Fibroblast of upper back skin (primary cell): ENCODE measurements around the gene PRKN.

ENCODE experiments used
- DNase-seq: peaks from one replicate; pipeline ENCODE4 v3.0.0-alpha.2; 2013

Gene PRKN

DNA sequence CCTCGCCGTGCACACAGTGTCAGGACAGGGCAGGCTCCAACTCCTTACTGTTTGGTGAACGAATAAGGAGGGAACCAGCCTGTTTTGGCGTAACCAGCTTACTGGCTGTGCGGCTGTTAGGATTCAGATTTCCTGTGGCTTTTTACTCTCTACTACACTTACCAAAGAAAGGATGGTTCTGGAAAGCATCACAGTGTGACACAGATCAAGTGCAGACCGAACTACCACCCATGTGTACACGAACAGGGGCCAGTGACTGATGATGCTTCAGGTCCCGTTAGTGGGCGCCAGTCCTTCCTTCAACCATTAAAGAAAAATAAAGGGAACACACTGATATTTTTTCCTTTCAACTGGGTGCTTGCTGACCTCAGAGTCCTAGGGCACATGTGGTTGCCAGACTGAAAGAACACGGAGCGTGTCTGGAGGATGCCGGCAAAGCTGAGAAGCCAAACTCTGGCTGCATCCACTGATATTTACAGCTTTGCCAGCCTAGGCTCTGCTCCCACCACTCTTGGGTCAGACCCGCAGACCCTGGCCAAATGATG lies 1101.4 kb downstream of the PRKN start:
- no peak for DNase-seq

DNA sequence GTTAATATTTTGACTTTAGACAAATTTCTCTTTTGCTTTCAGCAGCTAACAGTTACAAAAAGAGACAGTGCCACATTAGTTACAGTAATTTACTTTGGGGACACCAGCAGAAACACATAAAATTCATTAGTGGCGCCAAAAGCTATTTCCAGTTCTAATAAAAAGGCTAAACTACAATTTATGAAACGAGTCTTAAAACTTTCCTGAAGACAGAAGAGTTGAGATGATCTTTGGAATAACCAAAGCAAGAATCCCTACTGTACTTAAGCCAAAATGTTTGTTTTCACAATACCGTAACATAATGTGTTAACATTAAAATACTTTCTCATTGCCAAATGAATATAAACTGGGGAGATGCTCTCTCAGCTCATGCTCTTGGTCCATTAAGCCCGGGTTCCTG lies 1103.5 kb downstream of the PRKN start:
- DNase-seq: no peak

DNA sequence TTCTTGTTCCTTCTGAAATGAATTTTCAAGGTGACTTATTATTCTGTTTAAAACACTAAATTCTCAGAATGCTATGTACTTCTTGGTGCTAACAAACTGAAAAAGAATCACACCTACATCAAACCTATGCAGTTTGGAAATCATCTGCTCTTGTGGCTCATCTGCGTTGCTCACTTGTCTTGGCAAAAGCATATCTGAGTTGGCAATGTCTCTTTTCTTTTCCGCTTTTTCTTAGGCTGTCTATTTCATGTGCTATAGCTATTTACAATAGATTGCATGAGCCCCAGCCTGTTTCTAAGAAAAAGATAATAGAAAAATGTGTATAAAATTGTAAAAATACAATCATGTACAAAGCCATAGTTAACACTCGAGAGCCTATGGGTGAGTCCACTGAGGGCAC lies 1104.8 kb downstream of the PRKN start:
- DNase-seq: no peak

DNA sequence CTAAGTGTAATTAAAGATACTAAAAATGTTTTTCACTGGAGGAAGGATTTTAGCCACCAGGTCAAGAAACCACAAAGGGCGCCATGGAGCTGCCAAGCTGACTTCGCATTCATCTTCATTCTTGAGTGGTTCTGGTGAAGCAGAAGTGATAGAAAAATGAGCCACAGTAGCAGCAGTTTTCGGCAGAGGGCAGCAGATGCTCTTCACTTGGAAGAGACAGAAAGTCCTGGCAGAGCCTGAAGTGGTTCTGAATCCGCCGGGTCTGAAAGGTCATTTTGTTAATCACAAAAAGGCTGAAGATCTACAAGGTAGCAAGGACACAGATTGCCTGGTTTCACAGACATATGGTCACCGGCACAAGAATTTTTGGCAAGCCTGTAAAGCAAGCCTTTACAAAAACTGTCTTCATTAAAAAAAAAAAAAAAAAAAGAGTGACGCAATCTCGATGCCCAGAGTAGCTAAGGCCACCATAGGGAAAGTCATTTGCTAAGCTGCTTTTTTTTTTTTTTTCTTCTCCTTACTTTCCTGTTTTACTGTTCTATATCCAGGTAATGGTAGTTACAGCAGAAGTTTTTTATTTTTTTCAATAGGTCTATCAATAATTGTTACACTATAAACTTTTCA lies 1108.6 kb downstream of the PRKN start:
- DNase-seq: peak; percentile 79

DNA sequence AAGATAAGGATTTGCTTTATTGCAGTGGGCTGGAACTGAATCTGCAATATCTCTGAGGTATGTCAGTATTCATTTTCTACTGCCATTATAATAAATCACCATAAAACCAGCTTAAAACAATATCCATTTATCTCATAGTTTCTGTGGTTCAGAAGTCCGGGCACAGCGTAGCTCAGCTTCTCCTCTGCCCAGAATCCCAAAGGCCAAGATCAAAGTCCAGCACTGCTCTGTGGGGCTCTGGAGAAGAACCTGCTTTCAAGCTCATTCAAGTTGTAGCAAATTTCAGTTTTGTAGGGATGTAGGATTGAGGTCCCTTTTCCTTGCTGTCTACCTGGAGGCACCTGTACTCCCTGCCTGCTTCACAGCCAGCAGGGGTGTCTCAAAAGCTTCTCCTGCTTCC lies 1113.9 kb downstream of the PRKN start:
- no peak for DNase-seq

DNA sequence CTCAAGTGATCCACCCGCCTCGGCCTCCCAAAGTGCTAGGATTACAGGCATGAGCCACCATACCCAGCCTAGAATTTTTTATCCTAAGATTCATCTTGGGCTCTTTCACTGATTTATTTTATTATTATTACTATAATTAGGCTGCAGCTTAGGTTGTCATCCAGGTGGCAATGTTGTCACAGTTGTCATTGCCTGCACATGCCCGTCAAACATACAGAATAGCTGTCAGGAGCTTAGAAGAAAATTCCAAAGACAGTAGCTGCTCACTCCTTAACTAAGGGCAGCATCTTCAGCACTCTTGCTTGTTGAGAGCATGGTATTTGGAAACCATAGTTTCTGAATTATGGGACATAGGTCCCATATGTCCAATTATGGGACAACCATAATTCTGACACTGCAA lies 1118.8 kb downstream of the PRKN start:
- no peak for DNase-seq

DNA sequence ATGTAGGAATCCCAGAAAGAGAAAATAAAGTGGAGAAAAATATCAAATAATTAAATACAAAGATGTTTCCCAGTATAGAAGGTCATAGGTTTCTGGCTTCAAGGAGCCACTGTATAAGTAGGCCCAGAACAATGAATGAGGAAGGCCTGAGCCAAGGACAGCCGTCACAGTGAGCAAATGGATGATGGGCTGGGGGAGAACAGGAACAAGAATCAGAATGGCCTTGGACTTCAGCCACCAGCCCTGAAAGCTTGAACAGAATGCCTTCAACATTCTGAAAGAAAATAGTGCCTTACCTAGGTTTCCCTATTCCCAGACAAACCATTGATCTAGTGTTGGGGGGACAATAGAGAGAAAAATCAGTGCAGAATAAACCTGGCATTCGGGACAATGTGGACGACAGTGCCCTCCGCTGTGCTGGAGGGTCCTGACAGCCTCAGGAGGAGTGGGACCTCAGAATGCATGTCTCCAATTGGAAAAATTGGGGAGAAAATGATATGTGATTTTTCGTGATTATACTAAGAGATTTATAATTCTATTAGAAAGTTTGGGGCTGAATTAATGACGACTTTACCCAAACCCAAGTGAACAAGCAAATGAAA lies 1119.8 kb downstream of the PRKN start:
- DNase-seq: no peak

DNA sequence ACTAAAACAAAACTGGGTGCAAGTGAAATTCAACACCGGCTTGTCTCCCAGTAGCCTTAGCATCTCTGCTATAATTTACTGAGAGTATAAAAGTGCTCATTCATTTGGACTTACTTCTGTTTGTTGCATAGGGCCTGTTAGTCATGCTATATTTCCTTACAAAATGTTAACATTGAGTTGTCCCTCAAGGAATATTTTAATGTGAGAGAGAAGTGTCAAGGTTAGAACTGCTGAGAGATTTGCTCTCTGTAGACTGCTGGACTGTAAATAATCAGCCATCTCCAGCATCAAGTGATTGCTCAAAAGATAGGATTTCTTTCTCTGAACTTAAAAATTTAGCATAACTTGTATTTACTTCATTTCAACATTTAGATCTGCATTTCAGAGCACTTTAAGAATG lies 1125.2 kb downstream of the PRKN start:
- DNase-seq: no peak

DNA sequence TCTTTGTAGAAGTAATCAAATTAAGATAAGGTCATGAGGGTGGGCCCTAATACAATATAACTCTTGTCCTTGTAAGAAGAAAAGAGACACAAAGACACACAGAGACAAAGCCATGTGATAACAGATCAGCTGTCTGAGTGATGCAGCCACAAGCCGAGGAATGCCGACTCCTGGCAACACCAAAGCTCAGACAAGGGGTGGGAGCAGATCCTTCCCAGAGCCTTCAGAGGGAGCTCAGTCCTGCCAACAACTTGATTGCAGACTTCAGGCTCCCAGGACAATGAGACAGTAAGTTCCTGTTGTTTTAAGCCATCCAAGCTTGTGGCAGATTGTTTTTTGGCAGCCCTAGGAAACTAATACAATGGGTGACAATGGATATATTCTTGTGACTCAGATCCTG lies 1128.7 kb downstream of the PRKN start:
- DNase-seq: no peak

DNA sequence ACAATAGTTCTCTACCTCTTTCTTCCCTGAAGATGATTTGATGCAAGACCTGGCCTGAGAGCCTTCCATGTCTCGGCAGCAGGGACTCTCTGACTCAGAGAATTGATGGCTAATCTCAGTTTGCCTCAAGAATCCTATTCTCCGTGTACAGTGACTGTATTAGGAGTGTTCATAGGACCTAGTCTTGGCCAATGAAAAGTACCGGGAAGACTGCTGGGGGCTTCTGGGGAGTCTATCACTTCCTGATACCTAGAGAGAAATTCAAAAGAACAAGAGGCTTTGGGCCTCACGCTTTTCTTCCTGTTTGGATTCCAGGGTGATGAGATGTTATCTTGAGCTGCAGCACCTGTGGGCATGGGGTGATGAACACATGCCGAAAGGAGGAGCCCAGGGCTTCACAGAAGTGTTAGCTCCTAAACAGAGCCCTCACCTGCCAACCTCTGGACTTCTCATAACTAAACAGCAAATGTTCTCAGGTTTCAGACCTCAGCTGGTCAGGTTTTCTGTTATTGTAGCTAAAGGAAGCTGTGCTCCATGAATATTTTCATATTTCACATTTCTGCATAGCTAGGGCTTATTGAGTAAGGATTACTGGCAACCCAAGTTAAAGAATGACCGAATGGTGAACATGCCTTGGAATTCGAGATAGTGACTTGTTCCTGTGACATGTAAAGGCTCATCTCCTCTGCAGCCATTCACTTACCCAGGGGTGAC lies 1130.6 kb downstream of the PRKN start:
- no peak for DNase-seq

DNA sequence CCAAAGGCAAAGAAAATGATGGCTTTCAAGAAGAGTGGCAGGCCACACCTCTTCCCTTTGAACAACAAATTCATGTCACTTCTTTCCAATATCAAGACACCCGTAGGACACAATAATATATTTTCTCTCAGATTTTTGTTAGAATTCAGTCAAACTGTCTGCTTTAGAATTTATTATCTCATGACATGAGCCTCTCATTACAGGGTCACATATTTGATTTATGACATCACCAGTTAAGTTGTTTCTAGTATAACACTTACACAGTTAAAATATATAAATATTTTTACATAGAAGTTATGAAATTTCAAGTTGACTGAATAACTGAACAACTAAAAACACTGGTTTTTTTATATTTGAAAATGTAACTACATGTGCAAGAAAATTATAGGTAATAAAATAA lies 1133.2 kb downstream of the PRKN start:
- no peak for DNase-seq

DNA sequence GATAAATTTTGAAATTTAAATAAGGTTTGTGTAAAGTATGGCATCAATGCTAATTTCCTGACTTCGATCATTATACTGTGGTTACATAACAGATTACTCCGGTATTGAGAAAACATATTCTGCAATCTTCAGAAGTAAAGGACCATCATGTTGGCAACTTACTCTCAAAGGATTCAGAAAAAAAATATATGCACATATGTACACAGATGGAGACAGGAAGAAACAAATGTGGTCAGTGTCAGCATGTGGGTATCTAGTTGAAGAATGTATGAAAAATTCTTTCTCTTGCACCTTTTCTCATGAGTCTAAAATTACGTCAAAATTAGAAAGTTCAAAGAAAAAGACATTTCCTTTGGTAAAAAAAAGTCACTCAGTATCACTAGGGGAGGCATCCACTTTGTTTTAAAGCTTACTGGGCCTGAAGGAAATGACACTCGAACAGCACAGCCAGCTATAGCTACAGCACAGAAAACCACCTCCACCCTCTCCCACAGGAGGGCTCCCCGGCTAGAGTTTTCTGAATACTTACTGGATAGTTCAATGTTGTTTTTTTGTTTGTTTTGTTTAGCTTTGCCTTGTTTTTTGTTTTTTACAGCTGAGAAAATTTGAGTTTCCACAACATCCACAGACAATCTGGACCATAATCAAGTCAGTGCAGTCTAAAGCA lies 1136.5 kb downstream of the PRKN start:
- peak; percentile 24 for DNase-seq

DNA sequence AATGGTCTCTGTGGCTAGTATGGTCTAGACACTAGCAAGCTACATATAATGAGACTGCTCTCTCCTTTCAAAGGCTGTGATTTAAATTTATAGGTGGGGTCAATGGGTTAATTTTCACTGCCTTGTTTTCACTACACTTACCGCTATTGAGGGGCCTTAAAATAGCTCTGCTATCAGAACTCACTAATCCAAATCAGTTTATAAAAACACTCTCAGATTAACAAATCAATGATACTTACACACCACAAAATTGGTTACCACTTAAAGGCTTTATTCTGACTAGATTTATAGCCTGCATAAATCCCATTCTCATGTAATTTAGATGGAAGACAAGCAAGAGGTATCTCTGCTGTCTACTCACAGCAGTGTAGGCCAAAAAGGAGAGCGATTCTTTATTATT lies 1140.7 kb downstream of the PRKN start:
- no peak for DNase-seq

DNA sequence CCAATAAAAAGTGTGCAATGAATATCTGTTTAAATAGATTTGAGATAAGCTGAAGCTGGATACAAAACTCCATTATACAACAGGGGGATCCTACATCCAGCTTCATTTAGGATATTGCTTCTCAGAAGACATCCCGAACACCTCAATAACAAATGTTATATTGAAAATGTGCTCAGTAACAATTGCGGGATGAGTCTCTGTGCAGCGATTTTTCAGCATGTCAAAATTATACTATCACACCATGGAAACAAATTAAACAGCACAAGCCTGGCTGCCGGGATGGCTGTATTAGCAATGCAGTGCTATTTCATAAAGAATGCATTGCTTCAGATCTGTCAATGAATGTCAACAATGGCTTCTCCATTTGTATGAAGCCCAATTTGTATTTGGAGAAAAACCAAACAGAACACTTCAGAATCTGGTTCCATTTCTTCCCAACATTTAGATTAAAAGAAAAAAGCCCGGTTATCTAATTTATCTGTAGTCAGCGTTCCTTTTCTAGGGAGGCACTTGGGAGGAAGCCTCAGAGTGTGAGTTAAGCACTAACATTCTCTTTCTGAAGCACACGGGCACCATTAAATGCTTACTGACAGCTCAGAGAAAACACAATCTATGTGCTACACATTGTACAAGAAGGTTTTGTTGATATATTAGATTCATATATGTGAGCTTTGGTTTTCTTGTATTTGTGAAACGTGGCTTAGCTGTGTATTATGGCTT lies 1142.8 kb downstream of the PRKN start:
- DNase-seq: no peak

DNA sequence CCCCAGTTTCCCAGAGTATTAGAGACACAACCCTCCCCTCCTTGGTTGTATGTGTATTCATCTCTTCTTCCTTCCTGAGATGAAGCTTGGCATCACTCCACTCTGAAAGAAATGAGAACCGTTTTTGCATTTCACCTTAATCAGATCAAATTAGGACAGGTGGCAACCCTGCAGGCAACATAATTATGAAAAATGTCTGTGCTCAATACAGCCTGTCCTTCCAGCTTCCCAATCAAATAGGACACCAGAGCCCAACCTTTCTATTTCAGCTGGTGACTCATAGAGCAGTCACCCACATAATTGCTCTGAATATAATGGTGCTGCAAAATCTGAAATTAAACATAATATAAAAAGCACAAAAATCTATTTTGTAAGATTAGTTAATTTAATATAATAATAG lies 1143.5 kb downstream of the PRKN start:
- DNase-seq: peak; percentile 29

DNA sequence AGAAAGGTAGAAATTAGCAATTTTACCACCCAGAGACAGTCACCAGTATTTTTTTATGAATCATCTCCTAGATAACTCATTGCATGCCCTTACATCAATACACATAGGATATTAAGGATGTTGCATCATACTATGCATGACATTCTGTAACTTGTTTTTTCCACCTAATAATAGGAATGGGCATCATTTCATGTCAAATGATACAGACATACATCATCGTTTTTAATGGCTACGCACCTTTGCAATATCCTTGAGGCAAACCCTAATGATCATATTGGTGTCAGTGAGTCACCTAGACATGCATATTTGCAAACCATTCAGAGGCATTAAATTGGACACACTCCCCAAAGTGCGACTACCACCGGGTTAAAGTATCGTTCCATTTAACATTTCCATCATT lies 1144.0 kb downstream of the PRKN start:
- peak; percentile 42 for DNase-seq

DNA sequence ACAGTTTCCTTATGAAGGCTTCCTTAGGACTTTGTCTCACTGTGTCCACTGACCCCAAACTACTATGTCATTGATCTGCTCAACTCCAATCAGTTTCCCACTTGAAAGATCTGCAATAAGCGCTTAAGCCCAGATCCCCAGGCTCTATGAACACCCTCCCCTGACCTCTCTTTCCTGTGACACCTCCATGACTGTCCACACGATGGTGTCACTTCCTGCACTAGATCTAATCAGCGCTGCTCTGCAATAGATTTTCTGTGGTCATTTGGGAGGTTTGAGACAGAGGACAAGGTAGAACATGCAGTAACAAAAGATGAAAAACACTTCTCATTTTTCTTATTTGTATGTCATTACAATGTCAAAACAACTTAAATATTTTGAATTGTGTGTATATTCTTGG lies 1149.1 kb downstream of the PRKN start:
- no peak for DNase-seq

DNA sequence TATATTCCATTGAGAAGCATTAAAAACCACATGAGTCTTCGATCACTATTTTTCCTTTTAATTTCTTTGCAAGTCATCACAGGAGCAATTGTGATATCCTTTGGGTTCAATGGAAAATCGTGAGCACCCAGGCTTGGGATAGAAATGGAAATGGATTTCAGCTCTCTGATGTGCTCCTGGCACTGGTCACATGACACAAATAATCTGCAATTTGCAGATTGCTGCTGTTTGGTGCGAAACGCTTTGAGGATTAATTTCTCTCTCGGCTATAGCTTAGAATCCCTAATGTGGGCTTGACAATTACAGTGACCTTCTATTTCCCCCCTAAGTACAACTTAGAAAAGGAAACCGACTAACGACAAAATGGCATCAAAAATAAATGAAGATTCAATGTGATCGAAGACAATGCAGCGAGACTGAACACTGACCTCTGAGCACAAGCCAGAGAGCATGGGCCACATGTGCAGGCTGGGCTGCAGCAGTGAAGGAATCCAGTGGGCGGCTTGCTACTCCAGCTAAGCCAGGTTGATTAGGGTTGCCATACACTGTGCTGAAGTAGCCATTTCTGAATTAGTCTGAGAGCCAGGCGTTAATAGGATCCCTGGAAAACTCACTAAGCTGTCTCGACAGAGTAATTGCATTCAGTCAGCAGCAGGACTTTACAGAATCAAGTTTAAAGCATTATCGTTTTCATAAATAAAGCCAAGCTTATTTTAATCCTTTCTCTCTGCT lies 1151.9 kb downstream of the PRKN start:
- DNase-seq: no peak

DNA sequence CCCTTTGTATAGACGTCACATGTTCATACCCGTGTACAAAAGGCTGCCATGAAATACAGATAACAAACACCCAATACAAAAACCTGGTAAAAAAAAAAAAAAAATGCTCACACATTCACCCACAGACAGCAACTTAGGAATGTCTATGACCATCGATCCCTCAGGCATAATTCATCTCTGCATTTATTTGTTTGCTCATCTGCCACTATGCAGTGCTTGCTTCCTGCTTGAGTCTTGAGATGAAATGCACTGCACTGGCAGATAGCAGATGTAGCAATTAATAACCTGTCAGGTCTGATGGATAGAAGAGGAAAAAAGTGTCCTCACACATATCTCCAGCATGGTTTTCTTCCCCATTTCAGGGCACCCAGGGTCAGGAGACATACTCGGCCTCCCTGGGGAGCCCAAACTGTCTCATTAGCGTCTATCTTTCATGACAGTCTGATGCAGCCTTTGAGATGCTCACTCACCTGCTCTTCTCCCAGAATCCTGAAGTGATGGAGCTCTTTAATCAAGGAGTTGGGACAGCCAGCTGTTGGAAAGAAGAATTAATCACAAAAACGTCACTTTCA lies 1158.6 kb downstream of the PRKN start:
- no peak for DNase-seq

DNA sequence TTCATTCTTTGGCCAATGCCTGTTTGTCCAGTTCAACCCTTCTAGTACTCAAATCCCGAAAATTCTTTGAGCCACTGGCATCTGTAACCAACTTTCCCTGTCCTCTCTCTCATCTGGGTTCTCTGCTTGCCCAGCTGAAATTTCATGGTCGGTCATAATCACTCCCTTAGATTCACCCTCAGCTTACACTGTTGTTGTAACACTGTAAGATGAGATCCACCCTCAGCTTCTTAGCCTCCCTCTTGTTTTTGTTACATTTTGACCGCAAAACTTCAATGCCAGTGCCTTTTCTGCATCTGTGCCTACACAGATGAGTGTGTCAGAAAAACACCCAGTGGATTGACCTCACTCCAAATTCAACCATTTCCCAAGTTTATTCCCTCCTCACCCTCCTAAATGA lies 1162.6 kb downstream of the PRKN start:
- DNase-seq: no peak

DNA sequence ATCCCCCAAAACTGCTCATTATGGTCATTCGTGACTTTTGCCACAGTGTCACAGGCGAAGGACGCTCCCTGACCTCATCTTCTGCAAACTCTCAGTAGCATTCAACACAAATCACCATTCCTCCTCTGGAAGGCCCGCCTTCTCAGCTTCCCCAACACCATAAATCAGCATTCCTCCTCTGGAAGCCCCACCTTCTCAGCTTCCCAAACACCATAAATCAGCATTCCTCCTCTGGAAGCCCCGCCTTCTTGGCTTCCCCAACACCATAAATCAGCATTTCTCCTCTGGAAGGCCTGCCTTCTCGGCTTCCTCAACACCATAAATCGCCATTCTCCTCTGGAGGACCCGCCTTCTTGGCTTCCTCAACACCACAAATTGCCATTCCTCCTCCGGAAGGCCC lies 1165.7 kb downstream of the PRKN start:
- peak; percentile 42 for DNase-seq
